HG02973 (cell line): ENCODE data around the gene TBC1D14.
A peak's percentile ranks its signal among the peaks of the same experiment; 100 is the strongest.
"Not testable (repeated sequence)": the region's sequence is repeated elsewhere in the genome, so short reads cannot be mapped to it uniquely, and the experiment has no call there.

Experiments
- ATAC-seq: cut with Tn5 transposase; IDR thresholded peaks from one replicate; pipeline ENCODE4 v1.9.1; 2021; ENCODE audit warnings: moderate library complexity; ENCODE audit not compliant: unreplicated experiment

TBC1D14 gene

GRCh38 chr4:6909970-6910339, 329 bp downstream of the TBC1D14 start:
- peak; percentile 24 for ATAC-seq

- ATAC-seq, result no peak
Observed at GRCh38 chr4:6910340-6910959, 824 bp downstream of the TBC1D14 start.

GRCh38 chr4:6910960-6911874, 1.6 kb downstream of the TBC1D14 start:
- no peak for ATAC-seq

- not testable (repeated sequence) for ATAC-seq
Observed at GRCh38 chr4:6911917-6912316, 2.3 kb downstream of the TBC1D14 start.

DNA sequence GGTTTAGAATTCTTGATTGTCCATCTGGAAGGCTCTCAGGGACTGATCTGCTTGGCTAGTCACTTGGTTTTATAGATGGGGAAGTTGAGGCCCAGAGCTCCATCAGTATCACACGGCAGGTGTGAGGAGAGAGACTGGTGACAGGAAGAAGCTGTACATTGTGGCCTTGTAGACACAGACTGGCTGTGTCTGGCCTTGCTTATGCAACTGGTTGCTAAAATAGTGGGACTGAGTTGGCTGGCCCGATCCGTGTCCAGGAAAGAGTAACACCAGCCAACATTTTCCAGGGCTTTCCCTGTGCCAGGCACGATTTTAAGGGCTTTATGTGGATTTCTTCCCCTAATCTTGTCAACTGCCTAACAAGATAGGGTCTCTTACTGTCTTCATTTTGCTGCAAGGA, 2.8 kb downstream of the TBC1D14 start:
- ATAC-seq, result no peak

GRCh38 chr4:6913350-6913905, 3.8 kb downstream of the TBC1D14 start:
- no peak for ATAC-seq

- ATAC-seq, result no peak
Observed at GRCh38 chr4:6914448-6914847, 4.8 kb downstream of the TBC1D14 start.

DNA sequence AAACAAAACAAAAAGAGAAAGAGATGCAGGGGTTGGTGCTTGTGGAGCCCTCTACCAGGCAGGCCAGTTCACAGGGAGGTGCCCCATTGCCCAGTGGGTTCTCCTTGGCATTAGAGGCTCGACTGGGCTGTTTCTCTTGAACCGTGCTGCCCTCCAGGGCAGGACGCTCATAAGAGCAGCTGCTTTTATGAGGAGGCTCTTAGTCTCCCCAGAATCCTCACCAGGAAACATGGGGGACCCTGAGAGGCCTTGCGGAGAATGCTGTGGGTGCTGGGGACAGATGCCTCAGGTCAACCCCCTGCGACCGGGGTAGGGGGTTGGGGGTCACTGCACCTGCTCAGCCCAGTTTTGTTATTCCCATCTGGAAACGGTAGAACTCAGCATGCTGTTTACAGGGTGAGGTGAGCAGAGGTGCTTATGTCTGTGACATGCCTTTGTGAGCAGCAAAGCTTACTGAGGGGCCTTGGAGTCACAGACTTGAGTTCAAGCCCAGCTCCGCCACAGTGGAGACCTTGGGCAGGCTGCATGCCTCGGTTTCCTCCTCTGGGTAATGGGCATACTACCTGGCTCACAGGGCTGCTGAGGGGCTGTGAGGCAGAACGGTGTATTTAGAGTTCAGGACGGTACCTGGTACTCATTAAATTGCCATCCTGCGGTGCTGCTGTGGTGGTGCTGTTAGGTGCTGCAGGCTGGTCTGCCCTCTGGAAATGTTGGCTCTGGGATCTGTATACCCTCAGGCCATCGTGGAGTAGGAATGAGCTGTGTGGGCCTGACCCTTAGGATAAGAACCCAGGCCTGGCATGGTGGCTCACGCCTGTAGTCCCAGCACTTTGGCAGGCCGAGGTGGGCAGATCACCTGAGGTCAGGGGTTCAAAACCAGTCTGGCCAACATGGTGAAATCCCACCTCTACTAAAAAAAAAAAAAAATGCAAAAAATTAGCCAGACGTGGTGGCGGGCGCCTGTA, 5.7 kb downstream of the TBC1D14 start:
- ATAC-seq, result no peak

GRCh38 chr4:6916069-6916586, 6.5 kb downstream of the TBC1D14 start:
- ATAC-seq, result no peak

DNA sequence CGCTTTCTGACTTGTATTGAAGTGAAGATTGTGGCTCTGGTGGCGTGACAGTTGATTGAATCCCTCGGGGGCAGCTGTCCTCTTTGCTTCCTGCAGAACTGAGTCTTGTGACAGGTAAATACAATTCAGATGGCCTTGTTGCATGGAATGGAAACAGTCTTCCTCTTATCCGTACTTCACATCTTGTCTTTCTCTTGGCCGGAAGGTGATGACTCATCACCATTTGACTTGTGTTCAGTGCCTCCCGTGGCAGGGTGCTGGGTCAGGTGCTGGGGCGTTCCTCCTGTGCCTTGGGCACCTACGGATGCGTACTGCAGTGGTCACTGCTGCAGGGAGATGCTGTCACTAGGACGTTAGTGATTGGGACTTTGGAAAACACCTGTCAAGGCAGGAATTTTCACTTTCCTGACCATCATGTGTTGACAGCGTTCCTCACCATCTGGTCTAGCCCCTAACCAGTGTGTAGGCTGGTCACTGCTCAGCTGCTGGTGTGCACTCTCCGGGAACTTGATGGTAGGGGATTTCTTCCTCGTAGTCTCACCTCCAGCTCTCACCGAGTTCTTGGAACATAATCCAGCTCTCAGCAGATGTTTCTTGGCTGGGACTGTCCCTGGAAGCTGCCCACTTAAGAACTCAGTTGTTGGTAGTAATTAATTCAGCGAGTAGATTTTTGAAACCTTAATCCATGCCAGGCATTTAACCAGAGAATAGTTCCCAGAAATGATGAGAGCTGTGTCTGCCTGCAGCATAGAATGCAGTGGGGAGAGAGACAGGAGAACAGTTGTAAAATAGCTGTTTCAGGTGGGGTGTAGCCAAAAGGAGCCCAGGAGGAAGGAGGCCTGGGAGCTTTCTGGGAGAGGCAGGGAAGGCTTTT, 7.2 kb downstream of the TBC1D14 start:
- ATAC-seq, result no peak

DNA sequence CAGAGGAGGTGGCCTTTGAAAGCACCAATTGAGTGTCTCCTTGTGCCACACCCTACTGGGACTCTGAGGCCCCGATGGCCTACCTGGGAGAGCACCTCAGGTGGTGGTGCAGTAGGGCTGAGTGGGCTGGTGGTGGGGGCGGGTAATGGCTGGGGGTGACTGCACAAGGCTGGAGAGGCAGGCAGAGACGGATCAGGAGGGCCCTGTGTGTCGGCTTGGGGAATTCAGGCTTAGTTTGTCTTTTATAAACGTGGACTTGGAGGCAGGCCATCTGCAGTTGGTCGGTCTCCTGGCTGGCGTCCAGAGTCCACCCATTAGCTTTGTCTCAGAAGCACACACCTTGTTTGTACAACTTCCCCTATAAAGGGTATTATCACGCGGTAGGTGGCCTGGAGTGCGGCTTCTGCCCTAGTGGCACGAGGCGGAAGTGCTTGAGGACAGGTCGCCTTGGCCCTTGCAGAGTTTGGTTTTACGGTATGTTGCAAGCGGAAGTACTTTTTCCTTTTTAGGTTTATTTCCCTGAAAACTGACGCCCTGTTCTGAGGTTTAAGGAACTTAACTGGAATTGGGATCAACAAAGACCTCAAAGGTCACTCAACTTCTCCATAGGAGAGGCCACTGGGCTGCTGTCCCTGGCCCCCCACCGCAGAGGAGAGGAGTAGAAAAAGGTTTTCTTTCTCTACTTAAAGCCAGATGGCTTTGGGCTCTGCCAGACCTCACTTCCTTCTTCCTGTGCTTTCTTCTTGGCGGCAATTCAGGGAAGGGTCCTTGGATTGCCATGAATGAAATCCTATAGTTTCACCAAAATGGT, 8.0 kb downstream of the TBC1D14 start:
- ATAC-seq, result peak; percentile 66

DNA sequence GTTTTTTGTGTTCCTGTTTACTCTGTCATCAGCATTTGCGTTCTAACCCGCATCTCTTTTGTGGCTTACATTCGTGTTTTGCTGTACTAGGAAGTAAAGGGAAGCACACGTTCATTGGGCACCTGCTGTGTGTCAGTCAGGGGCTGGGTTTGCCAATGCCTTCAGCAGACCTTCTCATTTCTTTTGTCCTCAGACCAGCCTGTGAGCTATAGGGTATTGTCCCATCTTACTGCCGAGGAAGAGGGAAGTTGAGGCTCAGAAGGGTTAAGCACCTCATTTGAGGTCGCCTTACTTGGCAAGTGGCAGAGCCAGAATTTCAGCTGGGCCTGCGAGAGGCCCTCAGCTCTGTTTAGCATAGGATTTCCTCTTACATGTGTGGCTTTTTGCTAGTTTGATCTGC, 8.7 kb downstream of the TBC1D14 start:
- ATAC-seq, result no peak

DNA sequence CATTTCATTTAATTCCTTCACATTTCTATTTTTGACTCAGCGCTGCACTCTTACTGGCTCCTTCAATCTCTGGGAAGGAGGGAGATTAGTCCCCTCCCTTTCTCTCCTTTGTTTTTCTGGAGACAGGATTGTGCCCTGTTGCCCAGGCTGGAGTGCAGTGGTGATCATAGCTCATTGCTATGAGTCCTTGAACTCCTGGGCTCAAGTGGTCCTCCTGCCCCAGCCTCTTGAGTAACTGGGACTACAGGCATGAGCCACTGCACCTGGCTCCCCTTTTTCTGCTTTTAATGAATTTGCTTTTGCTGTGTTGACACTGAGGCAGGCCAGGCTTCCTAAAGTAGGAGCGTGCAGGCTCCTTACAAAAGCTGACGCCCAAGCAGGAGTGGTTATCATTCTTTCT, 10.5 kb downstream of the TBC1D14 start:
- ATAC-seq, result no peak

GRCh38 chr4:6923507-6923906, 13.9 kb downstream of the TBC1D14 start:
- no peak for ATAC-seq

DNA sequence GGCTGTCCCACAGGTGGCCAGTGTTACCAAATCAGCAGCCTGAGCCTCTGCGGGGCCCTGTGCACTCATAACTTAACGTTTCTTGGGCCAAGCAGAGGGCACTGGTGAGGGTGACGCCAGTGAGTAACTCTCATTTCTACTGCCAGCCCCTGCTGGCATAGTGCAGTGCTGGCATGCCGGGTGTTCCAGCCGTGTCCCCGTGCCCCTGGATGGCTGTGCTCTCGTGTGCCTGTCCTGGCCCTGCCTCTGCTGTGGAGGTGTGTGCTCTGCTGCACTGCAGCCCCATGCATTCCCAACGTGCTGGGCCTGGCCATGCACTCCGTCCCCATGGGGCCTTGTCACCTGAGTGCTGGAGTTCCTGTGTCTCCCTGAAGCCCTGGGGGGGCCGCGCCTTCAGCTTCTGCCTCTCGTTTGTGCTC, 14.7 kb downstream of the TBC1D14 start:
- no peak for ATAC-seq

DNA sequence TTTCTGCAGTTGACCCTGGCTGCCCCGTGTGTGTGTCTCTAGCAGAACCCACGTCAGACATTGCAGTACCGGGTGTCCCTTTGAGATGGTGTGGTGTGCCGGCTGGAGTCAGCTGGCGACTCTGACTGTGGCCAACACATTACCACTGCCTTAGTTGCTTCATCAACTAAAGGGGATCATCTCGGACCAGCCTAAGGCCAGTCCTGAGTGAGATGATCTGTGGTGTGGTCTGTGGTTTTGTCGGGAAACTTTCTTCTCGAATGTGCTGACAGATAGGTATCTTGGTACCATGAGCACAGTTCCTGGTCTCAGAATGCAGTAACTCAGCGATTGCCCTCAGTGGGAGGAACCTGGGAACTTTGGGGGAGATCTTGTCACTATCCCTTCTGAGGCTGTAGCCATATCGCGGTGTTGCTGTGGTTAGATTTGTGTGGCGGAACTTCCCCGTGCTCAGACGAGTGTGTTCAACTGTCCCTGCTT, 15.8 kb downstream of the TBC1D14 start:
- no peak for ATAC-seq

- no peak for ATAC-seq
Observed at GRCh38 chr4:6926081-6926480, 16.5 kb downstream of the TBC1D14 start.

DNA sequence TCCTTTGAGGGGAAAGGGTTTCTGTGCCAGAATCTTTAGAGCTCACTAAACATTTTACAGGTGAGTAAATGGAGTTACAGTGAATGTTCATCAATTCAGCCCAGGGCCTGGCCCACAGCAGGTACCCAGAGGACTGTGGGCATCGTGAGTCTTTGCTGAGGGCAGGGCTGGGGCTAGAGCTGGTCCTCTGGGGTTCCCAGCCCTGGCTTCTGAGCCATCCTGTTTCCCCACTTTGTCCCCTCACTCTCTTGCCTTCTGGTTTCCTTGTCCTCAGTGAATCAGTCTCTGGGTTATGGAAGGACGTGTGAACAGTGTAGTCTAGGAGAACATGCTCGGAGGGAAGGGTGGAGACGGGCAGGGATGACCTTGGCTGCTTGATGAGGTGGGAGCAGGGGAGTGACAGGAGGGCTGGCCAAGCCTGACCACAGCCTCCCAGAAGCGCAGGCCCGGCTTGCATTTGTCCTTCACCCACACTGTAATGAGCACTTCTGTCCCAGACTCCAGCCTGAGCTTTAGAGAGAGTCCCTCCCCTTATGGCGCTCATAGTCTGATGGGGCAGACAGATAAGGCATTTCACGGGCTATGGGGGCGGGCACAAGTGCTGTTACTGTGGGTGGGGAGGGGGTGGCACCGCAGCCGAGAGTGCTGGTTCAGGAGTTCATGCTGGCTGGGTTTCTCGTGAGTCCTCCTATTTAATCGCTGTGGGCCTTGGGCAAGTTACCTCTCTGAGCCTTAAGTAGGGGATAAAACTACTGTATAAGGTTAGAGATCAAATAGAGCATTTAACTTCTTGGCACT, 17.3 kb downstream of the TBC1D14 start:
- no peak for ATAC-seq
